AG10803 (cell line): ENCODE data around the gene CPNE5.

Experiments used
- DNase-seq: peaks from one replicate; pipeline ENCODE4 v3.0.0; 2010; ENCODE audit warnings: low read depth
- H3K4me3 ChIP-seq: 2 replicates; pipeline ENCODE4 v1.5.1; 2011; ENCODE audit warnings: mild to moderate bottlenecking, low read length, control low read depth
- TF ChIP-seq, protein P1 (sequence below): conservative IDR thresholded peaks from 2 replicates; pipeline ENCODE4 v1.5.1; 2011; ENCODE audit warnings: mild to moderate bottlenecking, low read length, control low read depth, inconsistent platforms

CPNE5 gene

DNA sequence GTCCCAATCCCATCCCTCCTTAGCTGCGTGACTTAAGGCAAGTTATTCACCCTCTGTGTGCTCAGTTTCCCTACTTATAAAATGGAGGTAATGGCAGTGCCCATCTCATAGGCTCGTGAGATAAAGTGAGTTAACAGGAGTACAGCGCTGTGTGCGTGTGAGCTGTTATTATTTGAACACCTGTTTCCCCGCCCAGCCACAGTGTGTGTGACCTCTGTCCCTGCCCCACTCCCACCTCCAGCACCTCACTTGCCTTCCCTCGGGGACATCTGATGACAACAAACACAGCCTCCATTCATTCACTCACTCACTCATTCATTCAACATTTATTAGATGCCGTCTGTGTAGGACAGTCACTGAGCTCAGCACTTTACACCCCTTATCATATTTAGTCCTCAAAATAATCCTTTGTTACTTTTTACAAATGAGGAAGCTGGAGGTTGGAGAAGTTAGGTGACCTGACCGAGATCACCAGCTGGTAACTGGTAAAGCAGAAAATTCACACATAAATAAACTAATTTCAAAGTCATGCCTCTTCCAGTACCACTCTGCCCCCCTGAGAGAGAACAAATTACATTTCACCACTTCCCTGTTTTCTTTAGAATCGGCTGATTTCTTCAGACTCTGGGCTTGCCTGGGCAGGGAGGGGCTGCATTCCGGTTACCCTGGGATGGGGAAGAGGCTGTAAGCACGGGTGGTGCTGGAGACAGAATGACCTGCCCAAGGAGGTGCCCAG is 58.6 kb downstream of the CPNE5 start:
- DNase-seq = no peak
- H3K4me3 ChIP-seq = no peak overlapping the region
- TF ChIP-seq, protein P1, sequence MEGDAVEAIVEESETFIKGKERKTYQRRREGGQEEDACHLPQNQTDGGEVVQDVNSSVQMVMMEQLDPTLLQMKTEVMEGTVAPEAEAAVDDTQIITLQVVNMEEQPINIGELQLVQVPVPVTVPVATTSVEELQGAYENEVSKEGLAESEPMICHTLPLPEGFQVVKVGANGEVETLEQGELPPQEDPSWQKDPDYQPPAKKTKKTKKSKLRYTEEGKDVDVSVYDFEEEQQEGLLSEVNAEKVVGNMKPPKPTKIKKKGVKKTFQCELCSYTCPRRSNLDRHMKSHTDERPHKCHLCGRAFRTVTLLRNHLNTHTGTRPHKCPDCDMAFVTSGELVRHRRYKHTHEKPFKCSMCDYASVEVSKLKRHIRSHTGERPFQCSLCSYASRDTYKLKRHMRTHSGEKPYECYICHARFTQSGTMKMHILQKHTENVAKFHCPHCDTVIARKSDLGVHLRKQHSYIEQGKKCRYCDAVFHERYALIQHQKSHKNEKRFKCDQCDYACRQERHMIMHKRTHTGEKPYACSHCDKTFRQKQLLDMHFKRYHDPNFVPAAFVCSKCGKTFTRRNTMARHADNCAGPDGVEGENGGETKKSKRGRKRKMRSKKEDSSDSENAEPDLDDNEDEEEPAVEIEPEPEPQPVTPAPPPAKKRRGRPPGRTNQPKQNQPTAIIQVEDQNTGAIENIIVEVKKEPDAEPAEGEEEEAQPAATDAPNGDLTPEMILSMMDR = no peak

DNA sequence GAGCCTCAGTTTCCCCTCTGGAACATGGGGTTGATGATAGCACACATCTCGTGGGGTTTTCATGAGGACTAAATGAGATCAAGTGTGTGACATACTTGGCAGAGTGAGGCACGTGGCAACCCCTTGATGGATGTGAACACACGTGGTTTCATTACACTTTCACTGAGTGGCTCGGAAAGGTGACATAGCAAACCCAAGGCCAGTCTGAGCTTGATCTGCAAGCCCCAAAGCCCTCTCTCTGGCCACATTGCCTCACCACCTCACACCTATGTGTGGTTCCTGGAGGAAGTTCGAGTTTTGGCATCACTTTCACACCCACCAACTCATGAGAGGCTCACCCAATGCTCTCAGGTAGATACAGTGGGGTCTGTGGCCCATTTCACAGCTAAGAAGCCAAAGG is 60.0 kb downstream of the CPNE5 start:
- H3K4me3 ChIP-seq = no peak overlapping the region
- DNase-seq = no peak
- TF ChIP-seq, protein P1 = no peak

DNA sequence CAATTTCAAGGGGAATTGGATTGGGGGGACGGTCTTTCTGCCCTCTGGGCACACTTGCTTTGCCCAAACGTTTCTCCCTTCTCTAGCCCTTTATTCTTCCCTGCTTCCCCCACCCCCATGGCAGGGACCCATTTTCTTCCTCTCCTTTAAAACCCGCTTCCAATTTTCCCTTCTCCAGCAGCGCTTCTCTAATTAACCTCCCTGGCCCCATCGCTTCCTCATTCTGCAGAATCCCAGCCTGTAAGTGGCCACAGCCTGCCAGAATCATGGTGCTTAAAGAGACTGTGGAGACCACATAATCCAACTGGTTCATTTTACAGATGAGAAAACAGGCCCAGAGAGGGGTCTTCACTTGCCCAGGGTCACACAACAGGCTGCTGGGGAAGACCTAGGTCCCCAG is 61.4 kb downstream of the CPNE5 start:
- H3K4me3 ChIP-seq = no peak overlapping the region
- TF ChIP-seq, protein P1 = no peak
- DNase-seq = no peak

DNA sequence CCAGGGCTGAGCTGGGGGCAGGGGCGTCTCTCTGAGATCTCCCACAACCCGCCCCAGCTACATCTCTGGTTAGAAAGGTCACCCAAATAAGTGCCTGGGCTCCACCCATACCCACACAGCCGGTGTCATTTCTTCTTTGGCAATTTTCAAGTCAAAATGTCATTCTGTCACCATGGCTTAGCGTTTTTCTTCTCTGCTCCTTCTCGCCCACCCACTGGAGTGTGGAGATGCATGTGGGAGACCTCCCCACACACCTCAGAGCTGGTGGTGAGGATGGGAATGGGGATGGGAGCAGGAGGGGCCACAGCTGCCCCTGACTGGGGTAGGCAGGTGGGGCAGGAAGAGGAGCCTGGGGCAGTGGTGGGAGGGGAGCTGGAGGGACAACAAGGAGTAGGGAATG is 63.1 kb downstream of the CPNE5 start:
- no peak overlapping the region for H3K4me3 ChIP-seq
- DNase-seq = no peak
- TF ChIP-seq, protein P1 = no peak

DNA sequence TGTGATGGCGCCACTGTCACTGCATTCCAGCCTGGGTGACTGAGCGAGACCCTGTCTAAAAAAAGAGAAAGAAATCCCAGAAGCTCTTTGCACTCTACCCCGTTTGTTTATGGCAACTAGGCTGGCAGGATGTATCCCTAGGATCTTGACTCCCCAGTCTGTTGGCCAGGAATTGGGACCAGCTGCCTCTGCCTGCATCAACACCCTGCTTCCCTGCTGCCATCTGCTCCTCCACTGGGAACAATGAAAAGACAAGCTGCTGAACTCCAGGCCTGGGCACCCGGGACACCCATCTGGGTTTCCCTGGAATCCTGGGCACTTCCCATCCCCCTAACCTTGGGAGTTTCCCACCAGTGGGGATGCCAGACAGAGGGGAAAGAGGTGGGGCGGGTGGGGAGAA is 64.9 kb downstream of the CPNE5 start:
- TF ChIP-seq, protein P1 = no peak
- no peak for DNase-seq
- no peak overlapping the region for H3K4me3 ChIP-seq

DNA sequence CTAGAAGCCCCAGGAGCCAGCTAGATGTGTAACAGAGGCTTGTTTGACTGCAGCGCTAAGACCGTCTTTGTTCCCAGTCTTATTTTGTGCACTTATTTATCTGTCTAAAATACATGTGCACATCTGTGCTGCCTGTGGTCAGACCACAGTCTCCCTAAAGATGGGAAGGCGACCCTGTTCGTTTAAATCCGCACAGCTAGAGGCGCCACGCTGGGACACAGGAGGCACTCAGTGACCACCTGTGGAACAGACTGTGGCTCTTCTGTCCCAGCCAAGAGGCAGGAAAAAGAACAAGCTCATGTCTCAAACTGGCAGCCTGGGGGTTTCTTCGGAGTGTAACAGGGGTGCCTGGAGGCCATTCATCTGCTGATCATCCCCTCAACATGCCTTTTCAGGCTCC is 66.8 kb downstream of the CPNE5 start:
- no peak for DNase-seq

DNA sequence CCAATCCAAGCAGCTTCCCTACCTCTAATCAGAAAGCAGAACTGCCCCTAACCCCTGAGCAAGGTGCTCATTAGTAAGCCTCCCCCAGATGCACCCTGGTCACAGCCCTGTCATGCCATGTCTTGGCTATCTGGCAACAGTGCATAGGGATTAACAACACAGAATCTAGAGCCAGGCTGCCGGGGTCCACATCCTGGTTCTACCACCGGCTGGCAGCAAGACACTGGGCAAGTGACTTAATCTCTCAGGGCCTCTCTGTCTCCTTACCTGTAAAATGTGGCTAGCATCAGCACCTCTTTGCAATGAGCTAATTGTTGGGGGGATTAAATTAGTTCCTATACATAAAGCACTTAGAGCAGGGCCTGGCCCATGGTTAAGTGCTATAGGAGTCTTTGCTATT is 68.1 kb downstream of the CPNE5 start:
- TF ChIP-seq, protein P1 = no peak
- no peak overlapping the region for H3K4me3 ChIP-seq
- DNase-seq = no peak

More for the DNA sequence above, 66.8 kb downstream of the CPNE5 start:
- TF ChIP-seq, protein P1 = no peak
- H3K4me3 ChIP-seq = no peak overlapping the region
